GM18508 (cell line): ENCODE measurements around the gene ITPK1.

Source experiments
- ATAC-seq: cut with Tn5 transposase; IDR thresholded peaks from one replicate; pipeline ENCODE4 v1.9.1; 2021; ENCODE audit warnings: moderate number of reproducible peaks; ENCODE audit not compliant: insufficient read depth, unreplicated experiment

The ITPK1 gene

DNA sequence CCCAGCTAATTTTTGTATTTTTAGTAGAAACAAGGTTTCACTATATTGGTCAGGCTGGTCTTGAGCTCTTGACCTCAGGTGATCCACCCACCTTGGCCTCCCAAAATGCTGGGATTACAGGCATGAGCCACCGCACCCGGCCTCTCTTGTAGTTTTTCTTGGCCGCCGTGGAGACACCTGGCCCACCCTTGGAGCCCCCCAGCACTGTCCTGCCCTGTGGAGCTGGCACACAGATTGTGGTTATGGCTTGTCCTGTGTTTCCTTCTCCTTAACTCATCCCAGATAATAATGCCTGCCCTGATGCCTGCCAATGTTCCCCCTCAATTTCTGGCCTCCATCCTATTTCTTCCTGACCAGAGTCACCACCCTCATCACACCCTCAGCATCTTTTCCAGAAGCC lies 134.9 kb downstream of the ITPK1 start:
- no peak for ATAC-seq

GRCh38 chr14:92978229-92979021 lies 137.3 kb downstream of the ITPK1 start:
- no peak for ATAC-seq

DNA sequence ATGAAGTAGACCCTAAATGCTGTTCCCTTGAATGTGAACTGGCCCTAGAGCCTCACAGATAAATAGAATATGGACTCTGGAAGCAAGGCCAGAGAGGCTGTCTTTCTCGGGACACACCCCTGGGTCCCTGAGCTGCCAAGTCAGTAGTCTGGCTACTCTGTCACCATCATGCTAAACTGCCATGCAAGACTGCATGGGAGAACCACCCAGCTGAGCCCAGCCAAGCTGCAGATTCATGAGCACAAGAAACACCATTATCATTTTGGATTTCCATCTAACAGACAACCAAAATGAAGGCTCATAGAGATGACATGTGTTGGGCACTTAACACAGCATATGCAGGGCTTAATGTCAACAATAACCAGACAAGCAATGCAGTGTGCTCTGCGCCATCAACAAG lies 139.5 kb downstream of the ITPK1 start:
- ATAC-seq = no peak

- ATAC-seq = no peak
These were observed 141.0 kb downstream of the ITPK1 start for GRCh38 chr14:92974541-92975345.

DNA sequence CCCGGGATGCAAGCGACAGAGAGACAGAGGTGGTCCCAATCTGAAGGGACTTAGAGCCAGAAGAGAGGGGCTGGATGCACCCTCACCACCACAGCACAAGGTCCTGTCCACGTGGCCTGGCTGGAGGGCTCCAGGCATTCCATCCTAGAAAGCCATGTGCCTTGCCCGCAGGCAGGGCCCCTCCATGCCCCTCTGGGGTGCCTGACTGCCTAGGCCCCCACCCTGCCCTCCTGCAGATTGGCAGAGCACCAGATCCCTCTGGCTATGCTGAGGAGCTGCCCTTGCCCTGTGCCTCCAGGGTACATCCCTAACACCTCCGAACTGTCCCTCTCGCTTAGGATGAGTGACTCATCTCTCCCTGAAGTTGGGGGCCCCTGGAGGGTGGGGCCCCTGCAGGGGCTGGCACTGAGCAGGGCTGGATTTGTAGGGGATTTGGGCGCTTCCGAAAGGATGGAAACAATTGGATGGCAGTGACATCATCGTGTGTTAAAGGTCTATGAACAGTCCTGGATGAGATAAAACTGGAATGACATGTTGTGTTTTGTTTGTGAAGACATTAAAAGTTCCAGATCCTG lies 141.8 kb downstream of the ITPK1 start:
- ATAC-seq = no peak

DNA sequence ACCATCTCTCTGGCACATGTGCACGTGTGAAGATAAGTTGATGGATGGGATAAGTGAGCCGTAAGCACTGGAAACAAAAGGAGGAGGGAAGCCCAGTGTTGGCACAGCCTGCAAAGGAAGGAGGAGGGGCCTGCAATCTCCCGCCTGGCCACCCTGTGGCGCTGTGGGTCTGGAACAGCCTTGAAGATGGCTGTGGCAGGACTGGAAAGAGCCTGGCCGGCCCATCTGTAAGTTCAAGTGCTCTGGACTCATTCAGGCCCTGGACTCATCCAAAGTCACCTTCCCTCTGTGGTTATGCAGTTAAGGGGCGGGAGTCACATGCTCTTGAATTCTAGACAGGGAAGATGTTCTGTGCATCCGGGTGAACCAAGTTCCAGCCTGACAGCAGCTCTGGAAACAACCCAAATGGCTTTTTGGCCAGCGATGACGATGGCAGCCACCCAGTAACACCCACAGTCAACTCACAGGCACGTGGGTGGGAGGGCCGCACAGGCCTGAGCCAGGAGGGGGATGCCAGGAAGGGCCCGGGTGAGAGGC lies 142.4 kb downstream of the ITPK1 start:
- ATAC-seq = no peak

GRCh38 chr14:92971601-92972180 lies 144.0 kb downstream of the ITPK1 start:
- ATAC-seq = no peak

- ATAC-seq = no peak
These were observed 145.5 kb downstream of the ITPK1 start for GRCh38 chr14:92970271-92970670.

- no peak for ATAC-seq
These were observed 145.9 kb downstream of the ITPK1 start for GRCh38 chr14:92969871-92970270.

DNA sequence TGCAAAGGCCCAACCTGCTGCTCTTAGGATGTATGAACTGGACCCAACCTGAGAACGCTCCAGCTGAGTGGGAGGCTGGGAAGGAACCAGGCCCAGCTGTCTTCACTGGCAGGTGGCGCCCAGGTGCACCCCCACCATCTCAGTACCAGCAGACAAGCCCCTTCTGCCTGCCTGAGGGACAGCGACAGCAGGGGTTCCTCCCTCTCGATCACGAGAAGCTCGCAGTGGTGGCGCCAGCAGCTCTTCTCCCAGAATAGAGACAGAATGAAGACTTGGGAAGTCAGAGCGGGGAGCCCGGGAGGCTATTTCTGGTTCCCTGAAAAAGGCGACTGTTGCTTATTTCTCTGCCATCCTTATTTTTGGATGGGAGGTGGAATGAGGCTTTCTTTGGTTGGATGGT lies 146.3 kb downstream of the ITPK1 start:
- no peak for ATAC-seq

DNA sequence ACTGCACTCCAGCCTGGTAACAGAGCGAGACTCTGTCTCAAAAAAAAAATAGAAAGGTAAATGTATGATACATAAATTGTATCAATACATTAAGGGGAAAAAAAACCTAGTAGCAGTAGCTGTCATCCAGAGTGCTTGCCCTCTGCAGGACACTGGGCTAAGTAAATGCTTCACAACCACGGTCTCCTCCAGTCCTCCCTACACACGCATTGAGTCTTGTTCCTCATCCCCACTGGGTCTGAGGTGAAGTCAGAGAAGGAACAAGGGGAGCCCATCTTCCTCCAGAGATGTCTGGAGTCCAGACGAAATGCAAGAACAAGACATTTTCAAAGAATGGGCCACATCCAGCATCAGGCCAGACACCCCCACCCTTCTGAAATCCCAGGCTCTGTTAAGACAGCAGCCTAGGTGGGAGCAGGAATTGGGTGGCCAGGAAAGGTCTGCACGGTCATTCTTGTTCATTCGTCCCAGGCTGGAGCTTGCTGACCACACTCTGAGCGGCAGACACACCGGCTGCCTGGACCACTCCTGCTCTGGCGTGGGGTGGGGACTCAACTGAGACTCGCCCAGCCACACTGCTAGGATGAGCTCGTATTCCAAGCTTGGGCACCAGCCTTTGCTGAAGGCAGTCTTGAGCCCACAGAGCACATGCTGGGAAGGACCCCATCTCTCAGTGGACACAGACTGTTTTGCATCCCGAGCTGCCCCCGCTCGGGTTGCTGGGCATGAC lies 147.3 kb downstream of the ITPK1 start:
- no peak for ATAC-seq

GRCh38 chr14:92967346-92967926 lies 148.3 kb downstream of the ITPK1 start:
- ATAC-seq = no peak

DNA sequence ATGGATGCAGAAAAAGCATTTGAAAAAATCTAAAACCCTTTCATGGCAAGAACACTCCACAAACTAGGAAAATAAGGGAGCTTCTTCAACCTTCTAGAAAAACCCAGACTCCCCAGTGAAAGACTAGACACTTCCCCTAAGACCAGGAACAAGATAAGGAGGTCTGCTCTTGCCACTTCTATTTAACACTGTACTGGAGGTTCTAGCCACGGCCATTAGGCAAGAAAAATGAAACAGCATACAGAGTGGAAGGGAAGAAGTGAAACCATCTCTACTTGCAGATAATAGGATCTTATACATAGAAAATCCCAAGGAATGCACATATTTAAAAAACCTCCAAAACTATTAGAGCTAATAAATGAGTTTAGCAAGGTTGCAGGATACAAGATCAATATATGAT lies 150.4 kb downstream of the ITPK1 start:
- no peak for ATAC-seq

DNA sequence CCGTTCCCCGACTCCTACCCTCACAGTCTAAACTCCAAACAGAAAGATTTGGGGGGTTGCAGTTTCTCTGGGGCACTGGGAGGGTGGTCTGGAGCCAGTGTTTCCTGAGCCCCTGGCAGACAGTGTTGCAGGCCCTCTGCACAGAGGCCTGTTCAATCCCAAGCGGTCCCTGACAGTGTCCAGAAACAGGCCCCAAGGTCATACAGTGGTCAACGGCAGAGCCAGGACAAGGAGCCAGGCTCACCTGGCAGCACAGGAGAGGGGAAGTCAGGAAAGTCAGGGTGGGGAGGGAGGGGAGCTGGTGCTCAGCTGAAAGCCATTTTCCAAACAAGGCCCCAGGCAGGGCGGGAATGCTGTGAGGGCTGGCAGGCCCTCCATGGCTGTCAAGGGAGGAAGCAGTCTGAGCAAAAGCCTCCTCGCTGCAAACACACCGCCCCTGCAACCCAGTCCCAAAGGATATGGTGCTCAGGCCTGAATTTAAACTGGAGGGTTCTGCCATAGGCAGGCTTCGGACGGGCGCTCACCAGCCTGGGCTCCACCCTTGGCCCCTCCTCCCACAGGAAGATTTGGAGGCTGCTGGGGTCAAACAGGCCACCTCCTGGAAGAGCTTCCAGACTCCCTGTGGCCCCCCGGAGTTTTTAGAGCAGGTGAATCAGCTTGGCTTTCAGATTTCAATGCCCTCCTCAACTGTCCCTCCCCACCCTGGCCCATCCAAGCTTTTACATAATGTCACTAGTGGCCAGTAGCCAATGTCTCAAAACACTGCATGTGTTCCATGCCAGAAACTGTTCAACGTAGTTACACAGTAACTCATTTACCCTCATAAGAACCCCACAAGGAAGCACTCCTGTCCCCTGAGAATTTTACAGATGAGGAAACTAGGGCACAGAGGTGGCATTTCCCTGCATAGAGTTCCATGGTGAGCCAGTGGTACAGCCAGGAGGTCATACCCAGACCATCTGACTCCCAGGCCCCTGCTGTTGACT lies 151.3 kb downstream of the ITPK1 start:
- no peak for ATAC-seq

DNA sequence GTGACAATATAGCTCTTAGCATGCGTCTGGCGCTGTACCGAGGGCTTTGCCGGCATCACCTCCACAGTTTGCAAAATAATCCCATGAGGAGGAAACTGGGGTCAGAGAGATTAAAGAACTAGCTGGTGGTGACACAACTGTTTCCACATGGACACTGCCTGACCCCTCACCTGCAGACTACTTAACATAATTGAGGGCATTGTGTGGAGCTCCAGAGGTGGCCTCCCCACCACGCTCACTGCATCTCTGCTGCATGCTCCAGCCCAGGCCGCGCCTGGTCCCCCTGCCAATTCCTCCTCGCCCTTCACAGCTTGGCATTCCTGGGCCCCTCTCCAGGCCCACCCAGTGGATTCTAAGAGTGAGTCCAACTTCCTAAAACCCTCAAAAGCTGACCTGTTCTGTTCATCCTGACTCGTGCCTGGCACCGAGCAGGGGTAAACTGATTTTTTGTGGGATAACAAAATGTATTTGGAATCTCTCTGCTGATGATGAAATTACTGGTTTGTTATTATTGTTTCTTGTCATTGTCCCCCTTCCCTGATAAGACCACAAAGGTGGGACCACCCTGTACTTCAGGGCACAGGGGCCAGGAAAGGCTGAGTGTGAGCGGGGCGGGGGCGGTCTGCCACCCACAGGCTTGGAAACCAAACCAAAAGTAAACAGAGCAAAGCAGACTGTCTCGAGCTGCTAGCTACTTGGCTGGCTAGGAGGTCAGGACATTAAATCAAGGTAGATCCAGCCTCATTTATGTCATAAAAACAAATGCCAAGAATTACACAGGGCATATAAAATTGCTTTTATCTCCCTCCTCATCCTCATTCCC lies 152.2 kb downstream of the ITPK1 start:
- ATAC-seq = no peak

DNA sequence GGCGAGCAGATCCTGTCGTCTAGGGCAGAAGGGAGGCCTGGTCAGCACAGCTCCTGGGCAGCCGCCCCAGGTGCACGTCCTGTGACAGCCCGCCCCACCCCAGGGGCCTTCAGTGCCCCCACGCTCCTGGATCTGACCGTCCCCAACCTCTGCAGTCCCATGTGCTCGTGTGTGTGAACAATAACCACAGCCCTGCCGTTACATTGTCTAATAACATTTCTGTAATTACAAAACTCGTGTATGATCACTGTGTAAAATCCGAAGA lies 153.0 kb downstream of the ITPK1 start:
- no peak for ATAC-seq

DNA sequence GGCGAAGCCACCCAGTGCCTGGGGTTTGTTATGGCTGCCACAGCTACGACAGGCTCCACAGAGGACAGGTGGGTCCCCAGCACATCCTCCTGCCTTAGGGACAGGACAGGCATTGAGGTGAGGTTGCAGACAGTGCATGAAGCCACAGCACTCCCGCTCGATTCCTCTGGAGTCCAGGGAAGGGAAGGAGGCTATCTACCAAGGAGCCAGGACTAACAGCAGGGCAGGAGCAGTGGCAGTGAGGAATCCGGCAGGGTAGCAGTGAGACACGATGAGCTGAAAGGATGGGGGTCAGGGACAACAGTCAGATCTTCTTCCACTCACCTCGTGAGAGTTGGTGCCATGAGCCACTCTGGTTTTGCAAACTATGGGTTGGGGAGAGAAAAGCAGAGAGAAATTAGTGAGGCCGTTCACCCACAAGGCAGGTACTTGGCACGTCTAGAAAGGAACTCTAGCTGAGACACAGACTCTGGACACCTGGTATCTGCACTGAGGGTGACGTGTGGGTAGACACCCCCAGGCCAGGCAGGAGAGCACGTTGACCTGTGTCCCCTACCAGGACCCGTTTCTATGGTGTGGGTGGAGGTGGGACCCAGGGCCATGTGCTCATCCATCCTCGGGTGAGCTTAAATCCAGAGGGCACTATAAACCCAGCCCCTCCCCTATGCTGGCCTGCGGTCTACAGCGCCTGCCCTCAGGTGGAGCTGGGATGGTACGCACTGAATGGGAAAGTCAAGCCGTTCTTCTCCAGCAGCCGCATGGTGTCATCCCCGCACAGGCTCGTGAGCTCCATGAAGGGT lies 153.5 kb downstream of the ITPK1 start:
- ATAC-seq = no peak
